ENCODE results near the gene NECTIN2.

The NECTIN2 gene

GRCh38 chr19:44845612-44846454 is at the start of gene NECTIN2:
Gene NECTIN2, plus strand, starts transcription at chr19:44846297. Its CDS starts 229 bp downstream, at chr19:44846526.
- peak; percentile 100 for DNase-seq (ENCODE audit: low spot score)
- TF ChIP-seq, protein P1, sequence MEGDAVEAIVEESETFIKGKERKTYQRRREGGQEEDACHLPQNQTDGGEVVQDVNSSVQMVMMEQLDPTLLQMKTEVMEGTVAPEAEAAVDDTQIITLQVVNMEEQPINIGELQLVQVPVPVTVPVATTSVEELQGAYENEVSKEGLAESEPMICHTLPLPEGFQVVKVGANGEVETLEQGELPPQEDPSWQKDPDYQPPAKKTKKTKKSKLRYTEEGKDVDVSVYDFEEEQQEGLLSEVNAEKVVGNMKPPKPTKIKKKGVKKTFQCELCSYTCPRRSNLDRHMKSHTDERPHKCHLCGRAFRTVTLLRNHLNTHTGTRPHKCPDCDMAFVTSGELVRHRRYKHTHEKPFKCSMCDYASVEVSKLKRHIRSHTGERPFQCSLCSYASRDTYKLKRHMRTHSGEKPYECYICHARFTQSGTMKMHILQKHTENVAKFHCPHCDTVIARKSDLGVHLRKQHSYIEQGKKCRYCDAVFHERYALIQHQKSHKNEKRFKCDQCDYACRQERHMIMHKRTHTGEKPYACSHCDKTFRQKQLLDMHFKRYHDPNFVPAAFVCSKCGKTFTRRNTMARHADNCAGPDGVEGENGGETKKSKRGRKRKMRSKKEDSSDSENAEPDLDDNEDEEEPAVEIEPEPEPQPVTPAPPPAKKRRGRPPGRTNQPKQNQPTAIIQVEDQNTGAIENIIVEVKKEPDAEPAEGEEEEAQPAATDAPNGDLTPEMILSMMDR (conservative IDR thresholded peaks at IDR 0.05; ENCODE audit: low read depth) = no peak; the same call in none of the 2 replicates
- H3K27ac ChIP-seq = peak within 1 kb of the TSS; percentile 82
- POLR2A ChIA-PET (ENCODE audit: low non-redundant PET) = interaction anchor here (0.6 to 1.1 kb wide), 2 partner anchors 36 to 44 kb away, joined by 3 read pairs; no protein-coding TSS in a partner anchor
- CTCF ChIA-PET = interaction anchor here (0.6 to 0.9 kb wide), 6 partner anchors 8 to 122 kb away, joined by 3 to 5 read pairs (median 3); no protein-coding TSS in a partner anchor

DNA sequence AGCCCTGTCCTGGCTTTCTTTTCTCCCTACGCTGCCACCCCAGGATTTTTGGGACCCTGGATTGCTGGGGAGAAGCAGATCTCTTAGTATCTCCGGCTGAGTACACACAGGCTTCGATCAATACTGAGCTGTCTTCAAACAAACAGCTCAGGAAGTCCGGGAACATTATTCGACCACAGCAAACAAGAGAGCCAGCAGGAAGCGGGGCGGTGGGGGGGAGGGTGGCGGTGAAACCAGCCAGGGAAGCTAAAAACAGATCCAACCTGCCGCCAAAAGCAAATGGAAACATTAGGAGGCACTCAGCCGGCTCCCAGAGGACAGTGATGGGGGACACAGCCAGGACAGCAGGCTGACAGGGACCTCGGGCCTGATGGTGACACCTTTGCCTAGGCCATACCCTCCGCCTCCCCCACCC is 49.4 kb upstream of the NECTIN2 start:
- CTCF ChIA-PET = interaction anchor here (1.1 kb wide), 1 partner anchor 73 kb away, joined by 3 read pairs; no protein-coding TSS in a partner anchor
- TF ChIP-seq, protein P1 (conservative IDR thresholded peaks at IDR 0.05; ENCODE audit: low read depth) = no peak
- POLR2A ChIA-PET (ENCODE audit: low non-redundant PET) = no interaction called here
- H3K27ac ChIP-seq = peak overlapping the region; percentile 18; the same call in 1 of the 2 replicates
- DNase-seq (ENCODE audit: low spot score) = no peak

DNA sequence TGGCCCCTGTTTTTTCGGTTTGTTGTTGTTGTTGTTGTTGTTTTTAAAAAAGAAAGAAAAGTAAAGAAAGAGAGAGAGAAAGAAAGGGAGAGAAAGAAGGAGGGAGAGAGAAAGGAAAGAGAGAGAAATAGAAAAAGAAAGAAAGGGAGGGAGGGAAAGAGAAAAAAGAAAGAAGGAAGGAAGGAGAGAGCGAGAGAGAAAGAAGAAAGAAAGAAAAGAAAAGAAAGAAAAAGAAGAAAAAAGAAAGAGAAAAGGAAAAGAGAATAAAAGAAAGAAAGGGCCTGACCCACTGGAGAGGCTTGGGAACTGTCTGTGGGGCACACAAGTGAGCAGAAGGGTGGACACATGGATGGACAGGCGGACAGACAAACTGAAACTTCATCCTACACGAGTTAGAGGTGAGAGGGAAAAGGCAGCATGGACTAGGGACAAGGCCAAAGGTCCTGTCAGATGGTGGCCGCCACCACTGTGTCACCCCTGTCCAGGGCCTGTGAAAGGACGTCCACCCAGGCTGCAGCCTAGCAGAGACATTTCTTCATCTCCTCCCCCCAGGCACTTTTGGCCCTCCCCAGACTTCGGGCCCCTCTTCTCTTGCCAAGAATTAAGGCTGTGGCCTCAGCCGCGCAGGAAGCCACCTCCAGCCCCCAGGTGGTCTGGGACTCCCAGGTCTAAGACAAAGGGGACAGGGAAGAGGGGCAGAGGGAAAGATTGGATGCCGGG is 46.3 kb upstream of the NECTIN2 start:
- CTCF ChIA-PET = interaction anchor here (0.6 to 1.9 kb wide), 2 partner anchors 44 to 108 kb away, joined by 4 to 6 read pairs; no protein-coding TSS in a partner anchor
- POLR2A ChIA-PET (ENCODE audit: low non-redundant PET) = no interaction called here
- peak overlapping the region; percentile 60 for H3K27ac ChIP-seq
- TF ChIP-seq, protein P1 (conservative IDR thresholded peaks at IDR 0.05; ENCODE audit: low read depth) = no peak
- DNase-seq (ENCODE audit: low spot score) = no peak

- peak; percentile 79 for DNase-seq (ENCODE audit: low spot score)
- POLR2A ChIA-PET (ENCODE audit: low non-redundant PET) = no interaction called here
- H3K27ac ChIP-seq = peak overlapping the region; percentile 60
- TF ChIP-seq, protein P1 (conservative IDR thresholded peaks at IDR 0.05; ENCODE audit: low read depth) = peak; percentile 74
- CTCF ChIA-PET = no interaction called here
Measured at GRCh38 chr19:44800461-44800860, 45.6 kb upstream of the NECTIN2 start.

DNA sequence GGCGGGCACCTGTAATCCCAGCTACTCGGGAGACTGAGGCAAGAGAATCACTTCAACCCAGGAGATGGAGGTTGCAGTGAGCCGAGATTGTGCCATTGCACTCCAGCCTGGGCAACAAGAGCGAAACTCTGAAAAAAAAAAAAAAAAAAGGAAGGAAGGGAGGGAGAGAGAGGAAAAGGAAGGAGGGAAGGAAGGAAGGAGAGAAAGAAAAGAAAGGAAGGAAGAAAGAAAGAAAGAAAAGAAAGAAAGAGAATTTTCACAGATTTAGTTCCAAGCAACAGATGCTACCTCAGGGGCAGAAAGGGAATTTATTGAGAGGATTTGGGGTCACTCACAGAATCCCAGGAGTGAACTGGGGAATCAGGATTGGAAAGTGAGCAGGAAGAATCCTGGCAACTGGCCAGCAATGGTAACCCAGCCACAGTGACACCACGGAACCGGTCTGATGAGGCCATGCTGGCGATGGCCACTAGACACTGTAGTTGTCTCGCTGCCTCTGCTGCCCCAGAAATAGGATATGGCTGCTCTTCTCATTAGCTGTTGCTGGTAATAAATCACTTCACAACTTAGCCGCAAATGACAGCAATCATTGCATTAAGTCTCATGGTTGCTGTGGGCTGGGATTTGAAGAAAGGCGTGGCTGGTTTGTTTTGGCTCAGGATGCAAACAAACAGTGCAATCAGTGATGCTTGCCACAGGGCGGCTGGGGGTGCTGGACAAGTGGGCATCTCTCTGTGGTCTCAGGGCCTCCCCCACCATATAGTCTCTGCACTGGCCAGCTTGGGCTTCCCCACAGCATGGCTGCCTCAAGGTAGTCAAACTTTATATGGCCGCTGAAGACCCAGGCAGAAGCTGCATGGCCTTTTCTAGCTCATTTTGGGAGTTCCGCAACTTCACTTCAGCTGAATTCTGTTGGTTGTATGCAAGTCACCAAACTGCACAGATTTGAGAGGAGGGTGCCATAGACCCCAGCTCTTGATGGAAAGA is 42.4 kb upstream of the NECTIN2 start:
- CTCF ChIA-PET = interaction anchor here (0.5 to 1.9 kb wide), 5 partner anchors 20 to 1057 kb away, joined by 3 to 7 read pairs (median 3); no protein-coding TSS in a partner anchor
- POLR2A ChIA-PET (ENCODE audit: low non-redundant PET) = no interaction called here
- no peak overlapping the region for H3K27ac ChIP-seq
- peak; percentile 23 for DNase-seq (ENCODE audit: low spot score)
- TF ChIP-seq, protein P1 (conservative IDR thresholded peaks at IDR 0.05; ENCODE audit: low read depth) = no peak

Data from RWPE1 (cell line).